Islet precursor cell (in vitro differentiated cells): ENCODE data around the gene RGMB.

ENCODE experiments used
- DNase-seq: peaks from one replicate; pipeline ENCODE4 v3.0.0-alpha.2; 2018

The RGMB gene

GRCh38 chr5:98786191-98786853, 12.9 kb downstream of the RGMB start:
- DNase-seq = no peak

- no peak for DNase-seq
These were observed 13.8 kb downstream of the RGMB start for GRCh38 chr5:98787131-98787719.

- DNase-seq = no peak
These were observed 15.6 kb downstream of the RGMB start for GRCh38 chr5:98789029-98789428.

- no peak for DNase-seq
These were observed 17.6 kb downstream of the RGMB start for GRCh38 chr5:98791001-98791519.

GRCh38 chr5:98791898-98792580, 18.6 kb downstream of the RGMB start:
- DNase-seq = no peak

GRCh38 chr5:98793223-98793622, 19.8 kb downstream of the RGMB start:
- DNase-seq = no peak

GRCh38 chr5:98794001-98794400, 20.5 kb downstream of the RGMB start:
- no peak for DNase-seq

GRCh38 chr5:98794414-98795080, 21.1 kb downstream of the RGMB start:
- no peak for DNase-seq

- DNase-seq = no peak
These were observed 21.8 kb downstream of the RGMB start for GRCh38 chr5:98795243-98795642.

GRCh38 chr5:98796197-98796972, 22.9 kb downstream of the RGMB start:
- DNase-seq = peak; percentile 69

GRCh38 chr5:98798371-98798770, 24.9 kb downstream of the RGMB start:
- DNase-seq = no peak

GRCh38 chr5:98798847-98799246, 25.4 kb downstream of the RGMB start:
- no peak for DNase-seq

- no peak for DNase-seq
These were observed 30.6 kb downstream of the RGMB start for GRCh38 chr5:98804066-98804465.

GRCh38 chr5:98805070-98805469, 31.6 kb downstream of the RGMB start:
- DNase-seq = no peak

- DNase-seq = no peak
These were observed 34.3 kb downstream of the RGMB start for GRCh38 chr5:98807806-98808205.

GRCh38 chr5:98810206-98810605, 36.7 kb downstream of the RGMB start:
- DNase-seq = no peak

- DNase-seq = no peak
These were observed 40.3 kb downstream of the RGMB start for GRCh38 chr5:98813755-98814154.

GRCh38 chr5:98816582-98817222, 43.2 kb downstream of the RGMB start:
- DNase-seq = no peak

GRCh38 chr5:98825582-98826375, 52.3 kb downstream of the RGMB start:
- DNase-seq = no peak

GRCh38 chr5:98827161-98827560, 53.7 kb downstream of the RGMB start:
- DNase-seq = no peak

- no peak for DNase-seq
These were observed 54.3 kb downstream of the RGMB start for GRCh38 chr5:98827588-98828284.
